ENCODE measurements around the gene UROS. TPM values are rescaled to one million over a fixed set of nuclear protein-coding genes. Genes with fewer than 3 reads are reported as not detected.

The UROS gene
- total and polyA plus RNA-seq, 2 of the 4 experiments (the other 2 are of a cell fraction), result 48.7 to 56.5 TPM

DNA sequence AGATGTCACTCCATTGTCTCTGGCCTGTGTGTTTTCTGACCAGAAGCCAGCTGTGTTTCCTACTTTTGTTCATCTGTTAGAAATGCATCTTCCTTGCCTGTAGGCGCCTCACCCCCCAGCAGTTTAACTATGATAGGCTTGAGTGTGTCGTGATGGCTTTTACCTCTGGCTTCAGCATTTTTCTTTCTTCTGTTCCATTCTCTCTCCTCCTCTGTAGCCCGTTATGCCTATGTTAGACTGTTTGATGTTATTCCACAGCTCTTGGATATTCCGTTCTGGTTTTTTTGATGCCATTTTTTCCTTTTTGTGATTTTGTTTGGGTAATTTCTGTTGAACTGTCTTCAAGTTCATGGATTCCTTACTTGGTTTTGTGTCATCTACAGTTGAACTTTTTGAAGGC is 65.3 kb downstream of the UROS start:
- dilution Hi-C loops (cut with HindIII; ENCODE audit: low sequenced_read_pairs, unreplicated experiment), result no loop called here
- CTCF ChIA-PET, result no interaction called here
- BruUV-seq (replicated peaks), result no TSS peak

More for the DNA sequence above, 65.3 kb downstream of the UROS start:
- POLR2A ChIA-PET (ENCODE audit: unreplicated experiment), result no interaction called here
- Histone ChIP-seq H3K18ac (ENCODE audit: low read depth, low read length) (no peak overlapping the region), H2AK9ac (replicated peaks; ENCODE audit: low read depth, low read length, poor library complexity) (no peak overlapping the region), H3K4me3 (ENCODE audit: insufficient read depth, low read depth, low read length) (no peak overlapping the region), H4K20me1 (ENCODE audit: insufficient read depth, low read length) (no peaks in the 10 kb centered on the region), H3K4me2 (ENCODE audit: low read depth, low read length) (no peak overlapping the region), H3K9me3 (ENCODE audit: control insufficient read depth, insufficient read depth, low read length) (no peaks in the 10 kb centered on the region), H3K27ac (ENCODE audit: insufficient read depth, low read length) (no peak overlapping the region), H2AFZ (replicated peaks; ENCODE audit: low read length, poor library complexity) (no peak overlapping the region), H2AK5ac (ENCODE audit: low read depth, low read length) (no peak overlapping the region), H3K79me1 (ENCODE audit: low read depth in 1 of 2, low read length in 2 of 2) (peaks cover 10 to 11% of the 10 kb centered on the region in 2 experiments; a peak in 2 of 4 replicates), H3K9me1 (ENCODE audit: insufficient read depth, low read length) (no peaks in the 10 kb centered on the region; the same call in 1 of the 2 replicates), H3K56ac (ENCODE audit: extremely low read depth, insufficient read depth, low read length) (no peak overlapping the region), H4K5ac (ENCODE audit: low read depth, low read length) (no peak overlapping the region), H3K9ac (ENCODE audit: low read depth, low read length) (no peak overlapping the region), H3K4me1 (ENCODE audit: control insufficient read depth, insufficient read depth, low read length) (no peaks in the 10 kb centered on the region), H4K91ac (ENCODE audit: insufficient read depth, low read depth, low read length) (no peak overlapping the region), H3K27me3 (ENCODE audit: control insufficient read depth, insufficient read depth, low read length) (no peaks in the 10 kb centered on the region), H2BK5ac (ENCODE audit: low read depth, low read length, poor library complexity, severe bottlenecking) (no peak overlapping the region), H4K8ac (ENCODE audit: low read depth in 2 of 2, low read length in 2 of 2) (no peak overlapping the region), H3K36me3 (ENCODE audit: control insufficient read depth, insufficient read depth, low read length) (peaks cover 34% of the 10 kb centered on the region), H2BK20ac (ENCODE audit: low read depth, low read length) (no peak overlapping the region), H3K4ac (ENCODE audit: low read depth, low read length) (no peak overlapping the region), H2BK15ac (ENCODE audit: low read depth, low read length) (no peak overlapping the region), H3K23ac (ENCODE audit: low read depth, low read length) (no peak overlapping the region), H3K14ac (replicated peaks; ENCODE audit: low read depth, low read length) (no peak overlapping the region), H2BK120ac (ENCODE audit: low read depth, low read length) (no peak overlapping the region)
- WGBS, 2 experiments (ENCODE audit: extremely low coverage in 2 of 2, insufficient read length in 1 of 2), result no CpG with 5 or more reads among the region's 4 CpGs
- ATAC-seq (ENCODE audit: low read depth) (no peak), DNase-seq (no peak)
- in situ Hi-C loops (cut with MboI; ENCODE audit: low sequenced_read_pairs), result no loop called here
- TF ChIP-seq RAD21 (IDR thresholded peaks at IDR 0.05; ENCODE audit: low read length), result no peak
- no peak for TF ChIP-seq CHD1 (IDR thresholded peaks at IDR 0.05; ENCODE audit: low read depth, low read length)
- no peak for TF ChIP-seq RFX5 (IDR thresholded peaks at IDR 0.05; ENCODE audit: low read depth, low read length)
- no peak for TF ChIP-seq RCOR1 (IDR thresholded peaks at IDR 0.05; ENCODE audit: insufficient replicate concordance, low read length)
- TF ChIP-seq MXI1 (IDR thresholded peaks at IDR 0.05; ENCODE audit: borderline replicate concordance, low read depth, low read length), result no peak
- no peak for TF ChIP-seq FOS (IDR thresholded peaks at IDR 0.05; ENCODE audit: low read depth, low read length)
- no peak for TF ChIP-seq POLR2A (IDR thresholded peaks at IDR 0.05; ENCODE audit: low read depth, low read length)
- intact Hi-C loops (cut with micrococcal nuclease), result loop anchor here (5.0 kb wide), 1 partner anchor 35 kb away; no protein-coding TSS in a partner anchor

Measured in IMR-90 (cell line).